ENCODE data around the gene PNMA1.

The PNMA1 gene

DNA sequence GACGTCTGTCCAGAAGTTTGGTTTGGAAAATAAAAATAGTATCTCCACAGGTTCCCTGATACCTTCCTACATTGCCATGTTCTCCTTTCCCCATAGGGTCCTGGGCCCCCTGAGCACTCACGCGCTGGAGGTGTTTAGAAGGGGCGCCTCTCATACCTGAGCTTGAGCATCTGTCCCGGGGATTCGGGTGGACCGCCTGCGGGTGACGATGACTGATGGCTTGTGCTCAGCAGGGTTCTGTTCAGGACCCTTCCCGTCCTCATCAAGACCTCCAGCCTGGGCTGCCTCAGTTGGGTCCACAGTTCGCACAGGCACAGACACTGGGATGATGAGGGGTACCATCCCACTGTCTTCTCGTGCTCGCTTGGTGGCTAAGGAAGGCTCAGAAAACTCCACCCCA, 22.7 kb upstream of the PNMA1 start:
- no peak for DNase-seq

- no peak for DNase-seq
Measured at GRCh38 chr14:73732006-73732405, 17.8 kb upstream of the PNMA1 start.

DNA sequence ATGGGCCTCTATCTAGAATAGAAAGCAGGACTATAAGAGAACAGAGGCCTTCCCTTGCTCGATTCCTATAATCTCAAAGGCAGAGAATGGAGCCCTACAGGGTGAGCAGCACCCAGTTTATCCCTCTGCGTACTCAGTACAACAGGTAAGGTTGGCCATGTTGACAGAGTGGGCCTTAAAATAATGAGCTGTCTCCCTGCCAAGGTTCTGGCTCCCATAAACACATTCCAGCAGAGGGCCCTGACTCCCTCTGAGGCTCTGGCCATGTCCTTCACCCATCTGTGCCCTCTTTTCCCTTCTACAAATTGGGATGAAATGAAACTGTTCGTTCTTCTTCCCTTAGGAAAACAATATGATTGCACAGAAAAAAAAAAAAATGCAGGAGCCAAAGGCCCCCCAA, 16.9 kb upstream of the PNMA1 start:
- no peak for DNase-seq

- DNase-seq, result no peak
Measured at GRCh38 chr14:73729556-73730265, 15.5 kb upstream of the PNMA1 start.

- DNase-seq, result peak; percentile 94
Measured at GRCh38 chr14:73728717-73729330, 14.6 kb upstream of the PNMA1 start.

- no peak for DNase-seq
Measured at GRCh38 chr14:73727166-73727565, 13.0 kb upstream of the PNMA1 start.

DNA sequence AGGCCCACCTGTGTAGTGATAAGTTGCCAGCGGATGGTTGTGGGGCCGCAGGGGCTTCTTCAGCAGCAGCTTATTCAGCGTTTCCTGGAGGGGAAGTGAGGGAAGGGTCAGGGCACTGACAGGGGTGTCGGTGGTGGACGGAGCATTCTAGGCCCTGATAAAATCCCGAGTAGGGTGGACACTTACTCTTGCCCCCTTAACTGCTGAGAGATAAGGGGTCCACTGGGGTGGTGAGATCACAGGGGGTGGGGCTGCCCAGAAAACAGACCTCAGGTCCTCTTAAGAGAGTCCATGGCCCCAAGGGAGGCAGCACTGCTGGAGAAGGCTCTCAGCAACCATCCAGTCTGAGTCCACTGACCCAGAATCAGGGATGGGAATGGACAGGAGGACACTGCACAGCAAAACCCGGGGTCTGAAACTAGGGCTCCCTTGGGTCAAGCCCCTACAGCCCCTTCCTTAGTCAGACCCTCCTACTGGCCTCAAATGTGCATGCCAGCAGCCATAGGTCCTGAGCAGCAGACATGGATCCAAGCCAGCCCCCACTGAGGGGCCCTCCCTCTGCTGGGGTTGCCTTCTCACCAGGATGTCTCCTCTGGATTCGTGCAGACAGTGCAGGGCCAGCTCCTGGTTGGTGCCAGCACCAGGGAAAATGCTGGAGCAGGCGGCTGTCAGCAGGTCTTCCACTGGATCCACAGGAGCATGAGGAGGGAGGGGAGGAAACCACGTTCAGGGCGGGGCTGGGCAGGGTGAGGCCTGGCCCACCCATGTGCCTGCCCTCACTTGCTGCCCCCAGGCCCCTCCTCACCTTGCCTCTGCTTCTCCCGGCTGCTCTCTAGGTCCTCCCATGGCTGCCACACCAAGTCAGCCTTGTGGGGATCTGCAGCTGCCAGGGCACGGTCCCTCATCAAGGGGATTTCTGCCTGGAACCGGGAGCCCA, 12.1 kb upstream of the PNMA1 start:
- no peak for DNase-seq

GRCh38 chr14:73725116-73726024, 11.2 kb upstream of the PNMA1 start:
- DNase-seq, result no peak

DNA sequence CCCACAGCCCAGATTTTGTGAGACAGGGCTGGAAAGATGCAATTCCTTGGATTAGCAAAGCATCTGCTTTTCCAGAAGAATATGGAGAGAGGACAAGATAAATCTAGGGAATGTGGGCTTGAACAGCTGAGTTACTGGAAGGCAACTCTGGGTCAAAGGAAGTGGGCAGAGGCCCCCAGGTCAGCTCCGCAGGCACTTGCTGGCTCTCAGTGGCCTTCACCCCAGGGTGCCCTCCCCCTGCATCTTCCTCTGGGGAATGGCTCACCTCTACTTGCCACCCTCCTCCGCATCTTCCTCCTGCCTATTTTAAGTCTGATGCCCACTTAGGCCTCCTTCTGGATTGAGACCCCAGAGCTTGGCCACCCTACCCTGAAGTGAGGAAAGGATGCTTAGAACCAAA, 10.5 kb upstream of the PNMA1 start:
- DNase-seq, result no peak

DNA sequence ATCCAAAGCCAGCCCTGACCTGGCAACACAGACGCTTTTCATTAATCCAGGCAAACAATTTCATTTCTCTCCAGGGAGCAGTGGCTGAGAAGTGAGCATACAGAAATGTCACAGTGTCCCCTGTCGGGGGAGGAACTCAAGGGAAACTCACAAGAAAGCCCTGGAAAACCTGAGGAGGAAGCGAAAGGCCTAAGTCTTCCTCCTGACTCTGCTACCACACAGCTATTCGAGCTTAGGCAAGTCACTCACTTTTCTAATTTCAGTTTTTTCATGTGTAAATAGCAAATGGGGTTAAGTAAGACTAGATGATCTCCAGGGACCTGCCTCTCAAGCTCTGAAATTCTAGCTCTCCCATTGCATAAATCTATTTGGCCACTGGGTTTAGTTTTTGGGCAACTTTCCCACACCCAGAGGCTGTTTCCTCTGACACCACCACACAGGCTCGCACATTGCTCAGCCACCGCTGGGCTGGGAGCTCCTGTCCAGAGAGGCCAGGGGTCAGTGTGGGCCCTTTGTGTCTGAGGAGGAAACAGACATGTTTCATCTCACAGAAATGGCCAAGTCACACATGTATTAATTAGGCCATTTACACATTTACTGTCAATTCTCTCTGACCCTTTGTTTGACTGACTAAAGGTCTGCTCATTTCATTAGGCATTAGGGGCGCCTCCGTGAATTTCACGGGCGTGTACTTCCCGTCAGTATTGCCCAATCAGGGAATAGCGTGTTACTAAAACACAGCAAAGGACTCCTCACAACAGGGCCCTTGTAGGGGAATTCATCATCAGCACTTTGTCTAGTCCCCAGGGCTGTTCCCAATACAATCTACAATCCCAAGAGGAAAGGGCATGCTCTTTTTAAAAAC, 9.8 kb upstream of the PNMA1 start:
- no peak for DNase-seq

GRCh38 chr14:73723406-73723796, 9.2 kb upstream of the PNMA1 start:
- DNase-seq, result no peak

DNA sequence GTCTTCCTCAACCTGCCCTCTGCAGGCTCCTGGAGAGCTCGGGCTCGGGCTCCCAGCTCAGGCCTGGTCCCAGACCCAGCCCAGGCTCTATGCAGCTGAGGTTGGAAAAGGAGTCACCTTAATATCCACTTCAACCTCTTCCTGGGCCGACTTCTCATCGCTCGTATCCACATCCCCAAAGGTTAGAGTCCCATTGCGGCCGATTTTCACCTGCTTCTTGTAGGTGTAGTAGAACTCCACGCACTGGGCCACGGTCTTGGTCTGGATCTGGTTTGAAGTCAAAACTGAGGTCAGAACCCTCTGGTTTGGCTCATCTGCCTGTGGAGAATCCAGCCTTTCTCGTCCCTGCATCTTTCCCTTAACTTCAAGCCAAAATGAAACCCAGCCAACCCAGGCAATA, 8.4 kb upstream of the PNMA1 start:
- peak; percentile 46 for DNase-seq

DNA sequence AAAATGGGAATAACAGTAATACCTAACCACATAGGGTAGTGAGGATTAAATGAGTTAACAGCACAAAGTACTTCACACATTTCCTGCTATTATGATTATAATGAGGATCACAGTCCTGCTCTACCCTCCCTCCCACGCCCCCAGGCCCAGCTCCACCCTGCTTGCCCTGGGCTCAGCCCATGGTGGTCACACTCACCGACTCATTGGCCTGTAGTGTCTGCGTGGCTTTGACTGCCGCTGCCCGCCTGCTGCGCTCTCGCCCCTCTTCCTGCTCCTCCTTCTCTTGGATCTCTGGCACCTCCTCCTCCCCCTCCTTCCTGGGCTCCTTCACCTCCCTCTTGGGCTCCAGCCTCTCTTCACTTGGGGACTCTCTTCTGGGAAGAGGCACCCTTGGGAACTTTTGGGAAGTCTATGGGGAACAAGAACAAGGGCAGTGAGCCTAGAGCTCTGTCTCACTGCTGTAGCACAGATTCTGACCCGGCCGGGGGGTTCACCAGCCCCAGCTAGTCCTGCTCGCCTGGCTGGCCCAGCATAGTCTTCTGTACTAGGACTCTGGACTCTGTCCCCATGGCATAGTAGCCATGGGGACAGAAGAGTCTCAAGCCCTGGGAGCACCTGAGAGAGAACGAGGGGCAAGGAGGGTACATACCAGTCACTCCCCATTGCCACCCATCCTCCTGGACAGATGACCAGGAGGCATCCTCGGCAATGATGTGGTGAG, 7.1 kb upstream of the PNMA1 start:
- peak; percentile 50 for DNase-seq

DNA sequence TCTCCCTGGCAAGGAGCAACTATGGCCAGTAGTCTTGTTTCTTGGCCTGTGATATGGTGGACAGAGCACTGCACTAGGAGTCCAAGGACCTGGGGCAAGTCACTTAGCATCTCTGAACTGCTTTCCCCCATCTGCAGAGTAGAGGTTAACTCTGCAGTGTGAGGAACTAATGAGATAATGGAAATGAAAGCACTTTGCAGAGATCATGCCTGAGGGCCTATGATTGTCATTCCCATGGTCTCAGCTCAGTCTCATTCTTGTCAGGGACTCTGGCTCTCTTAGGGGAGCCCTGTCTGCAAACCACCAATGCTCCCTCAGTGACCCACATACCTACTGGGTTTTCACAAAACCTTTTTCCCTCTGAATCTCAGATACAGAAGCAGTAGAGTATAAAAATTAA, 6.5 kb upstream of the PNMA1 start:
- DNase-seq, result peak; percentile 56

- peak; percentile 42 for DNase-seq
Measured at GRCh38 chr14:73719791-73720190, 5.6 kb upstream of the PNMA1 start.

GRCh38 chr14:73719361-73719760, 5.2 kb upstream of the PNMA1 start:
- DNase-seq, result peak; percentile 40

GRCh38 chr14:73718418-73719251, 4.5 kb upstream of the PNMA1 start:
- peak; percentile 67 for DNase-seq

- DNase-seq, result peak; percentile 82
Measured at GRCh38 chr14:73717711-73718417, 3.7 kb upstream of the PNMA1 start.

DNA sequence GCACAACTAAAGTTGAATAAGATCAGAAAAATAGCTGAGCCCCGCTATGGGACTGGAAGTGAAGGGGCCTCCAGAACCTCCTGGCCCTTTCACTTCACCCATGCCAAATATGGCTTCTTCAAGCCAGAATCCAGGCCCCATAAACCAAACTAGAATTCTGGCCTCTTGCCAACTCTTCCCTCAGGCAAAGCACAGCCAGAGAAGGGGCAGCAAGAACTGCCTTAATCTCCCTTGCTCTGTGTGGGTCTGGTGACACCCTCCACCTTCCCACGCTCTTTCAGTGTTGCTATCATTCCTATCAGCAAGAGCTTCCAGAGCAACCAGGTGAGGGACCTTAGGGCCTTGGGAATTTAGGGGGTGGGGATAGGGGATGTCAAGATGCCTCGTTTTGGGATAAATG, 3.1 kb upstream of the PNMA1 start:
- peak; percentile 53 for DNase-seq
